ENCODE results near the gene AHRR.
"Not testable (repeated sequence)": the region's sequence is repeated elsewhere in the genome, so short reads cannot be mapped to it uniquely, and the experiment has no call there.

The AHRR gene

GRCh38 chr5:407801-408268 lies 86.3 kb downstream of the AHRR start:
- DNase-seq (ENCODE audit: low read depth): no peak
- in situ Hi-C loops (cut with HindIII; ENCODE audit: low sequenced_read_pairs): no loop called here
- no peak for TF ChIP-seq CTCF (IDR thresholded peaks at IDR 0.05; ENCODE audit: low read depth, low read length, missing control alignments)
- no peak overlapping the region for H3K4me3 ChIP-seq (ENCODE audit: low read depth, low read length)

GRCh38 chr5:410911-411517 lies 89.5 kb downstream of the AHRR start:
- no peak overlapping the region for H3K4me3 ChIP-seq (ENCODE audit: low read depth, low read length)
- TF ChIP-seq CTCF (IDR thresholded peaks at IDR 0.05; ENCODE audit: low read depth, low read length, missing control alignments): no peak
- in situ Hi-C loops (cut with HindIII; ENCODE audit: low sequenced_read_pairs): no loop called here
- DNase-seq (ENCODE audit: low read depth): no peak

- in situ Hi-C loops (cut with HindIII; ENCODE audit: low sequenced_read_pairs): no loop called here
- TF ChIP-seq CTCF (IDR thresholded peaks at IDR 0.05; ENCODE audit: low read depth, low read length, missing control alignments): no peak
- DNase-seq (ENCODE audit: low read depth): no peak
- H3K4me3 ChIP-seq (ENCODE audit: low read depth, low read length): no peak overlapping the region
Measured at GRCh38 chr5:411728-412127, 90.2 kb downstream of the AHRR start.

- in situ Hi-C loops (cut with HindIII; ENCODE audit: low sequenced_read_pairs); DNase-seq (ENCODE audit: low read depth); H3K4me3 ChIP-seq (ENCODE audit: low read depth, low read length): not testable (repeated sequence)
Measured at GRCh38 chr5:414991-415927, 93.7 kb downstream of the AHRR start.

- H3K4me3 ChIP-seq (ENCODE audit: low read depth, low read length): no peak overlapping the region
- no peak for TF ChIP-seq CTCF (IDR thresholded peaks at IDR 0.05; ENCODE audit: low read depth, low read length, missing control alignments)
- in situ Hi-C loops (cut with HindIII; ENCODE audit: low sequenced_read_pairs): no loop called here
- no peak for DNase-seq (ENCODE audit: low read depth)
Measured at GRCh38 chr5:415928-416635, 94.6 kb downstream of the AHRR start.

- DNase-seq (ENCODE audit: low read depth): no peak
- in situ Hi-C loops (cut with HindIII; ENCODE audit: low sequenced_read_pairs): no loop called here
- TF ChIP-seq CTCF (IDR thresholded peaks at IDR 0.05; ENCODE audit: low read depth, low read length, missing control alignments): no peak
- H3K4me3 ChIP-seq (ENCODE audit: low read depth, low read length): no peak overlapping the region
Measured at GRCh38 chr5:416636-416960, 95.1 kb downstream of the AHRR start.
